GM21526 (cell line): Measurements from ENCODE around the gene NLRP6.
"Not testable (repeated sequence)": the region's sequence is repeated elsewhere in the genome, so short reads cannot be mapped to it uniquely, and the experiment has no call there.

Experiments
- ATAC-seq: cut with Tn5 transposase; IDR thresholded peaks from one replicate; pipeline ENCODE4 v1.9.1; 2021; ENCODE audit warnings: moderate library complexity; ENCODE audit not compliant: unreplicated experiment, low FRiP score

The NLRP6 gene

GRCh38 chr11:304915-305843 lies 27.0 kb downstream of the NLRP6 start:
- ATAC-seq, result no peak

- no peak for ATAC-seq
Observed at GRCh38 chr11:305844-306211, 27.6 kb downstream of the NLRP6 start.

DNA sequence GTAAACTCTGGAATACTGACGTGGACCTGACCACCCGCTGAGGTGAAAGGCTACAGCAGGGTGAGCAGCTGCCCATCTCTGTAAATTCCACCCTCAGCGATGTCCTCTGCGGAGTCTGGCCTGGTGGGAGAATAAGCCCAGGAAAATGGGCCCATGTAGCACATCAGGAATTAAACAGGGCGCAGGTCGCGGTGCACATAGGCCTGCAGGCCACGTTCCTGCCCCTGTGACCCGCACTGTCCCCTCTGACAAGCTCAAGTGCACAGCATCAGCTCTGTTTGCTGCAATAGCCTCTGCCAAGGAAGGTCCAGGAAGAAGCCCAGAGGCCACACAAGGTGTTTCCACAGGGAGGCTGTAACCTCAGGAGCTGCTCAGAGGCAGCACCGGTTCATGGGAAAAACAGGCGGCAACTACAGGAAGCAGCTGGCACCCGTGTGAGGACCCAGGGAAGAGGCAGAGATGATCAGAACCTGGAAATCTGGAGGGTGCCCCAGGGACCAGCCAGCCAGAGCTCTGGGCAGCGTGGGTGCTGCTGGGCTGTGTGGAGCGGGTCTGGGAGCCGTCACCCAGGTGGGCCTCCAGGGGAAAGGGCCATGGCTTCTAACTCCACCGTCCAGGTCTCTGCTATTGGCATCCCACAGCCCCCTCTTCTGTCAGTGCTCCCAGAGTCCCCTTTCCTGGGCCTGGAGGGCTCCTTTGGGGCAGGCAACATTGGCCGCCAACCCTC lies 28.6 kb downstream of the NLRP6 start:
- ATAC-seq, result no peak

DNA sequence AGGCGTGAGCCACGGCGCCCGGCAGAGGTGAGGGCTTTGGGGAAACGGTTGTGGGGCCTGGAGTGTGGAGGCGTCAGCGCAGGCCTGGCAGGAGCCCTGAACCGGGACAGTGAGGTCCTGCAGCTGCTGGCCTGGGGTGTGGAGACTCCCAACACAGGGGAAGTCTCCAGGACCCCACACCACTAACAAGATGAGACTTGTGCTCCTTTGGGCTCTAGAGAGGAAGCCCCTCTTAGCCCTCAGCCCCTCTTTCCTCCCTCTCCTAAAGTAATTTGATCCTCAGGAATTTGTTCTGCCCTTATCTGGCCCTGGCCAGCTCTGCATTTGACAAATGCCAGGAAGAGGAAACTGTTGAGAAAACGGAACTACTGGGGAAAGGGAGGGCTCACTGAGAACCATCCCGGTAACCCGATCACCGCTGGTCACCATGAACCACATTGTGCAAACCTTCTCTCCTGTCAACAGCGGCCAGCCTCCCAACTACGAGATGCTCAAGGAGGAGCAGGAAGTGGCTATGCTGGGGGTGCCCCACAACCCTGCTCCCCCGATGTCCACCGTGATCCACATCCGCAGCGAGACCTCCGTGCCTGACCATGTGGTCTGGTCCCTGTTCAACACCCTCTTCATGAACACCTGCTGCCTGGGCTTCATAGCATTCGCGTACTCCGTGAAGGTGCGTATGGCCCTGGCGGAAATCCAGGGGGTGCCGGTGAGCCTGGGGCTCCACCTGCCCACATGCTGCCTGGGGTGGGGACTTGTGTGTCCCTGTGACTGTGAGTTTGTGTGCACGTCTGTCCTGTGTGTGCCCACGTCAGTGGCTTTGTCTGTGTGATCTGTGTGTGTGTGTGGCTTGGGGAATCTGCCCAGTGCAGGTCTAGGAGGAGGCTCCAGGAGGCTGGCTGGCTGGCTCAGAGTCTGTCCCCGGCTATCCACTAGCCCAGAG lies 29.8 kb downstream of the NLRP6 start, which contains the start of gene IFITM2:
TSS of gene IFITM2 (plus strand) at position 51 of the 943 bp plus-strand sequence. CDS start at position 428, 377 bp downstream.
- ATAC-seq, result not testable (repeated sequence)

- not testable (repeated sequence) for ATAC-seq
Observed at GRCh38 chr11:308740-309665, 30.8 kb downstream of the NLRP6 start.

DNA sequence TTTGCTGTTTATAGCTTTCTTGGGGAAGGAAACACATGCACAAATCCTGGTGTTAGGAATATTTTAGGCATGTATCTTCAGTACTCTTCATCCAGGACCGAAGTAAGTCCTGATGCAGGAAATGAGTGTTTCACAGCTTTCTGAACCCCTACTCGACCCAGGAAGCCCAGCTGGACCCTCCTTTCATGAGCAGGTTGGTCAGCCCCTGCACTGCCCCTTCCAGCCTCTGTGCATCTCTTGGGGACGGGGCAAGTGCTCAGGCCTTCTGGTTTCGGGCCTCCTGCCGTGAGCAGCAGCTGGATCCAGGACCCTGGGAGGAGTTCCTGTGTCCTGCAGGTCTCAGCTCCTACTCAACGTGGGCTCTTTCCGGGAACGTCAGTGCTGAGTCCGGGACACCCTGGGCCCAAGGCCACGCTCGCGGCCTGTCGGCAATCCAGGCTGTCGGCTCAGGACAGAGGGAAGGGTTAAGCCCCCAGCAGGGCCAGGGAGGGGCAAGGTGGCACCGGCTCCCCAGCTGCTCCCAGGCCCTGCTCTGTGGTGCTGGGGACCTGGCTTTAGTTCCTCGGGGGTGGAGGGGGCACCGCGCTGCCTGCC lies 31.9 kb downstream of the NLRP6 start:
- ATAC-seq, result not testable (repeated sequence)

- ATAC-seq, result not testable (repeated sequence)
Observed at GRCh38 chr11:311013-311748, 33.0 kb downstream of the NLRP6 start.

- no peak for ATAC-seq
Observed at GRCh38 chr11:312092-312816, 34.0 kb downstream of the NLRP6 start.

DNA sequence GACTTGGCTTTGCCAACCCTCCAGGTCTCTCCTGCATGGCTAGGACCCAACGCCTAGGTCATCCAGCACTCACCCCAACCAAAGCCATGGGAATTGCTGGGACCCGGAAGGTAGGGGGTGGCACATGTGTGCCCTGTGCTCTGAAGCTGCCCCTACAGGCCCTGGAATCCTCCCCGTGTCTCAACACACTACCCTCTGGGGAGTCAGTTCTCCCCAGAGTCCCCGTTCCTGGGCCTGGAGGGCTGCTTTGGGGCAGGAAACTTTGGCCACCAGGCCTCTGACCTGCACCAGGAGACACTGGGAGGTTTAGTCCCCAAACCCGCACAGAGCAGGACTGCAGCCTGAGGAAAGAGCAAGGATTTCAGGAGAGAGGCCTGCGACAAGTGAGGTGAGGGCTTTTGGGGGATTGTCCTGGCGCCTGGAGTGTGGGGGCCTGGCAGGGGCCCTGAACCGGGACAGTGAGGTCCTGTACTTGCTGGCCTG lies 35.1 kb downstream of the NLRP6 start:
- ATAC-seq, result no peak

- no peak for ATAC-seq
Observed at GRCh38 chr11:313787-314553, 35.8 kb downstream of the NLRP6 start, which contains the start of gene IFITM1. TSS of gene IFITM1 (plus strand) at chr11:314040. CDS start at chr11:314171, 131 bp downstream.

DNA sequence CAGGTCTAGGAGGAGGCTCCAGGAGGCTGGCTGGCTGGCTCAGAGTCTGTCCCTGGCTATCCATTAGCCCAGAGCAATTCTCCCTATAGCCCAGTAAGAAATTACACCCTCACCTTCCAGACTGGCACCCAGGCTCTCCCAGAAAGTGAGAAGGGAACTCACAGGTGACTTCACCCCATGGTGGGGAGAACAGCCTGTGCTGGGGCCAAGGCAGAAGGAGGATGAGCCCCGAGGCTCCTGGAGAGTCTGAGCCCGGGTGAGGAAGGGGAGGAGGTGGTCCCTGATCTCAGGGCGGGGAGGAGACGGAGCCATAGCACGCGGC lies 36.3 kb downstream of the NLRP6 start:
- not testable (repeated sequence) for ATAC-seq

DNA sequence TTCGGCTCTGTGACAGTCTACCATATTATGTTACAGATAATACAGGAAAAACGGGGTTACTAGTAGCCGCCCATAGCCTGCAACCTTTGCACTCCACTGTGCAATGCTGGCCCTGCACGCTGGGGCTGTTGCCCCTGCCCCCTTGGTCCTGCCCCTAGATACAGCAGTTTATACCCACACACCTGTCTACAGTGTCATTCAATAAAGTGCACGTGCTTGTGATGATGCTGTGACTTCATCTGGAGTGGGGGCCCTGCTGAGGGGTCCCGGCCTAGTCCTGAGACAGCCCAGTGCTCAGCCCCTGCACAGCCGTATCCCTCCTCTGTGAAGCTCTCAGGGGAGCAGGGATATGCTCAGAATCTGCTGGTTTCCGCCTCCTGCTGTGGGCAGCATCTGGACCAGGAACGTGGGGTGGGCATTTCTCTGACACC lies 36.9 kb downstream of the NLRP6 start:
- no peak for ATAC-seq

- ATAC-seq, result no peak
Observed at GRCh38 chr11:315516-315994, 37.3 kb downstream of the NLRP6 start.

GRCh38 chr11:316031-316701 lies 38.0 kb downstream of the NLRP6 start:
- ATAC-seq, result no peak

DNA sequence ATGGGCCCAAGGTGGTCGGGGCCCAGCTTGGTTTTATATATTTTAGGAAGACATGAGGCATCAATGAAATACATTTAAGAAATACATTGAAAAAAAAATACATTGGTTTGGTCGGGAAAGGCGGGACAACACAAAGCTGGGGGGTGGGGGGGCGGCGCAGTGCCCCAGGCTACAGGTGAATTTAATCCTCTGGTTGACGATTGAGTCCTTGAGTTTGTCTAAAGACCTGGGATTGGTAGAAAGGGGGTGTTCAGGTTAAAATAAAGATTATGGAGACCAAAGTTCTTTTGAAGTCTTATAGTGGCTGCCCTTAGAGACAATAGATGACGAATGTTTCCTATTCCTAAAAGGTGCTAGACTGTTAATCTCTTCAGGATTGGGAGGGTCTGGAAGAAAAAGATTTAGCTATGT lies 38.7 kb downstream of the NLRP6 start:
- ATAC-seq, result no peak
